Panc1 (cell line): ENCODE data around the gene TMED9. TPM values are rescaled to one million over a fixed set of nuclear protein-coding genes. Genes with fewer than 3 reads are reported as not detected.

Experiments
- ATAC-seq: fragments of 200-7000 bp; cut with Tn5 transposase; 2 replicates; pipeline ENCODE4 v1.9.1; 2020; ENCODE audit warnings: mild to moderate bottlenecking, moderate library complexity
- BruUV-seq: library from RNA; stranded (reverse); fragments of 400-500 nt; replicated peaks from 2 replicates; lab custom pipeline; 2021; lab: Mats Ljungman, UMichigan
- CTCF ChIA-PET: fragments of 300-600 bp; sonication (Branson Sonifier 250); formaldehyde crosslinking; loops from one replicate; lab custom pipeline; 2022; ENCODE audit warnings: antibody characterized with exemption; lab: Charles Lee
- POLR2A ChIA-PET: fragments of 300-600 bp; sonication (Branson Sonifier 250); formaldehyde crosslinking; loops from one replicate; lab custom pipeline; 2022; ENCODE audit warnings: antibody characterized with exemption; lab: Charles Lee
- DNase-seq: peaks from one replicate; pipeline ENCODE4 v3.0.0-alpha.2; 2010; ENCODE audit warnings: low read depth, low spot score
- H3K27ac ChIP-seq: 2 replicates; pipeline ENCODE4 v1.5.1; 2011; ENCODE audit warnings: mild to moderate bottlenecking, low read length, inconsistent platforms
- H3K27me3 ChIP-seq: fragments of 200-500 bp; sonication (Bioruptor generic); 2 replicates; pipeline ENCODE4 v1.6.0; 2014; ENCODE audit warnings: low read length, inconsistent platforms; ENCODE audit not compliant: control insufficient read depth, insufficient read depth
- H3K36me3 ChIP-seq: fragments of 200-500 bp; sonication (Bioruptor generic); 2 replicates; pipeline ENCODE4 v1.5.1; 2014; ENCODE audit warnings: inconsistent platforms, mild to moderate bottlenecking, low read length, moderate library complexity; ENCODE audit not compliant: control insufficient read depth, insufficient read depth
- H3K4me1 ChIP-seq: 2 replicates; pipeline ENCODE4 v1.5.1; 2011; ENCODE audit warnings: inconsistent platforms, mild to moderate bottlenecking, low read length, moderate library complexity; ENCODE audit not compliant: control insufficient read depth, insufficient read depth
- H3K4me3 ChIP-seq, 2 experiments: 2 replicates each; pipeline ENCODE4 v1.5.1; 2011 to 2012; ENCODE audit warnings: low read depth in 2 of 2, low read length in 2 of 2, mild to moderate bottlenecking in 2 of 2, inconsistent platforms in 1 of 2, moderate library complexity in 1 of 2
- H3K9me3 ChIP-seq: fragments of 200-500 bp; sonication (Bioruptor generic); 2 replicates; pipeline ENCODE4 v1.5.1; 2014; ENCODE audit warnings: low read depth, mild to moderate bottlenecking, inconsistent platforms, low read length, moderate library complexity; ENCODE audit not compliant: control insufficient read depth, insufficient read depth
- POLR2AphosphoS5 ChIP-seq: IDR thresholded peaks from 2 replicates; pipeline ENCODE4 v1.6.1; 2012; ENCODE audit warnings: mild to moderate bottlenecking, low read depth, low read length, moderate library complexity
- REST ChIP-seq, 2 experiments: IDR thresholded peaks; 2 replicates each; pipeline ENCODE4 v1.6.1; 2011 to 2012; ENCODE audit warnings: low read depth in 2 of 2, control low read depth in 1 of 2, low read length in 1 of 2, mild to moderate bottlenecking in 1 of 2, moderate library complexity in 1 of 2; ENCODE audit not compliant: insufficient read depth in 1 of 2
- SIN3A ChIP-seq: IDR thresholded peaks from 2 replicates; pipeline ENCODE4 v1.6.1; 2012; ENCODE audit warnings: low read depth, mild to moderate bottlenecking, low read length, moderate library complexity, borderline replicate concordance; ENCODE audit not compliant: insufficient read depth
- TCF7L2 ChIP-seq: IDR thresholded peaks from 2 replicates; pipeline ENCODE4 v1.6.1; 2011; ENCODE audit warnings: mild to moderate bottlenecking, low read depth, low read length, inconsistent platforms
- in situ Hi-C: cut with HindIII; loops from 2 replicates; pipeline ENCODE4 v1.10.0; 2016; ENCODE audit warnings: low sequenced_read_pairs, low pct_unique_long_range_greater_than_20kb
- intact Hi-C: fragments of 100-400 bp; cut with micrococcal nuclease; formaldehyde crosslinking; loops from one replicate; pipeline ENCODE4 v1.10.0; 2022; ENCODE audit not compliant: unreplicated experiment
- total RNA-seq: library from RNA; stranded (reverse); gene quantifications from one replicate; pipeline ENCODE4 v1.2.1, GENCODE V29; 2021; ENCODE audit not compliant: unreplicated experiment
- TF ChIP-seq, protein P1 (sequence below): fragments of 450-650 bp; IDR thresholded peaks from 2 replicates; pipeline ENCODE4 v1.5.1; 2017; ENCODE audit warnings: mild to moderate bottlenecking

Gene TMED9
- total RNA-seq, 1 experiment from 2014 or later = 293 TPM

GRCh38 chr5:177545487-177546257, 46.3 kb upstream of the TMED9 start:
- in situ Hi-C loops = loop anchor here (10.0 kb wide), 1 partner anchor 49 kb away; the partner anchor contains the start of gene TMED9
- TF ChIP-seq TCF7L2 (no peak), REST (IDR thresholded peaks at IDR 0.05; ENCODE audit: insufficient read depth in 1 of 2, low read depth in 2 of 2, low read length in 1 of 2) (no peak), SIN3A (no peak), POLR2AphosphoS5 (no peak)
- TF ChIP-seq, protein P1, sequence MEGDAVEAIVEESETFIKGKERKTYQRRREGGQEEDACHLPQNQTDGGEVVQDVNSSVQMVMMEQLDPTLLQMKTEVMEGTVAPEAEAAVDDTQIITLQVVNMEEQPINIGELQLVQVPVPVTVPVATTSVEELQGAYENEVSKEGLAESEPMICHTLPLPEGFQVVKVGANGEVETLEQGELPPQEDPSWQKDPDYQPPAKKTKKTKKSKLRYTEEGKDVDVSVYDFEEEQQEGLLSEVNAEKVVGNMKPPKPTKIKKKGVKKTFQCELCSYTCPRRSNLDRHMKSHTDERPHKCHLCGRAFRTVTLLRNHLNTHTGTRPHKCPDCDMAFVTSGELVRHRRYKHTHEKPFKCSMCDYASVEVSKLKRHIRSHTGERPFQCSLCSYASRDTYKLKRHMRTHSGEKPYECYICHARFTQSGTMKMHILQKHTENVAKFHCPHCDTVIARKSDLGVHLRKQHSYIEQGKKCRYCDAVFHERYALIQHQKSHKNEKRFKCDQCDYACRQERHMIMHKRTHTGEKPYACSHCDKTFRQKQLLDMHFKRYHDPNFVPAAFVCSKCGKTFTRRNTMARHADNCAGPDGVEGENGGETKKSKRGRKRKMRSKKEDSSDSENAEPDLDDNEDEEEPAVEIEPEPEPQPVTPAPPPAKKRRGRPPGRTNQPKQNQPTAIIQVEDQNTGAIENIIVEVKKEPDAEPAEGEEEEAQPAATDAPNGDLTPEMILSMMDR = no peak
- no peak overlapping the region for H3K4me3 ChIP-seq
- intact Hi-C loops = no loop called here
- H3K27ac ChIP-seq = peak overlapping the region; percentile 69
- ATAC-seq = no peak
- CTCF ChIA-PET = interaction anchor here (0.6 to 0.7 kb wide), 4 partner anchors 27 to 657 kb away, joined by 3 to 6 read pairs (median 3); no protein-coding TSS in a partner anchor
- POLR2A ChIA-PET = interaction anchor here (0.6 to 1.0 kb wide), 4 partner anchors 8 to 509 kb away, joined by 3 to 8 read pairs (median 4); no protein-coding TSS in a partner anchor
- H3K4me1 ChIP-seq = peaks cover 38% of the 10 kb centered on the region
- H3K36me3 ChIP-seq = no peaks in the 10 kb centered on the region
- BruUV-seq = no TSS peak
- H3K27me3 ChIP-seq = no peaks in the 10 kb centered on the region
- H3K9me3 ChIP-seq = no peaks in the 10 kb centered on the region
- DNase-seq = no peak

DNA sequence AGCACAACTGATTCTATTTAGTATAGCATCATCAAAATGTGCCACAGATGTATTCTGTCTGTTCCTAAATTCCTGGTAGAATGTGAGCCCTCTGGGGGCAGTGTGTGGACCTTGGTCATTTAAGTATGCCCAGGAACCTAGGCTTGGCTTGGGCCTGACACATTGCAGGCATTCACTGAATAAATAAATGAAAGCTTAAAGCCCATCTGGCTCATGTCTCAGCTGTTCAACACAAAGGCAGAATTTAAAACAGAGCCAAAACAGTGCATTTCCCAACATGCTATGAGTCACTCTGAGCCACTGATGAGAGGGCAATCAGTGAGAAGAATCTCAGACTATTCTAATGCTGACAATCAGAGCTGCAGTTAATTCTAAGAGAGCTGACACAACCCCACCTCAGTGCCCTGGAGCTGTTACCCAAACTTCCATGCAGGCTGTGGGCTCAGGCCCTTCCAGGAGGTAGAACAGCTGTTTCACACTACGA, 45.7 kb upstream of the TMED9 start:
- ATAC-seq (peak; percentile 89), DNase-seq (peak; percentile 82)
- peak overlapping the region; percentile 69 for H3K27ac ChIP-seq
- H3K4me3 ChIP-seq = no peak overlapping the region
- BruUV-seq = no TSS peak
- TF ChIP-seq, protein P1 = 0 out of 2 replicates have a peak, but pooled peaks have one; percentile 11
- TF ChIP-seq REST (IDR thresholded peaks at IDR 0.05; ENCODE audit: insufficient read depth in 1 of 2, low read depth in 2 of 2, low read length in 1 of 2) = no peak
- peaks cover 32% of the 10 kb centered on the region for H3K4me1 ChIP-seq
- in situ Hi-C loops (loop anchor here (10.0 kb wide), 1 partner anchor 49 kb away; the partner anchor contains the start of gene TMED9), intact Hi-C loops (no loop called here)
- H3K36me3 ChIP-seq = no peaks in the 10 kb centered on the region
- no peaks in the 10 kb centered on the region for H3K9me3 ChIP-seq
- POLR2A ChIA-PET = interaction anchor here (0.7 to 1.0 kb wide), 2 partner anchors 8 to 508 kb away, joined by 3 to 4 read pairs; no protein-coding TSS in a partner anchor
- CTCF ChIA-PET = interaction anchor here (0.7 kb wide), 1 partner anchor 656 kb away, joined by 3 read pairs; no protein-coding TSS in a partner anchor
- no peaks in the 10 kb centered on the region for H3K27me3 ChIP-seq
